Pulmonary artery endothelial cell (primary cell): ENCODE results near the gene ASCL3. TPM values are rescaled to one million over a fixed set of nuclear protein-coding genes. Genes with fewer than 3 reads are reported as not detected.
A peak's percentile ranks its signal among the peaks of the same experiment; 100 is the strongest.
"Not testable (repeated sequence)": the region's sequence is repeated elsewhere in the genome, so short reads cannot be mapped to it uniquely, and the experiment has no call there.

Source experiments
- DNase-seq: peaks from one replicate; pipeline ENCODE4 v3.0.0-alpha.2; 2011; ENCODE audit warnings: low read depth, low spot score
- total RNA-seq: library from RNA; depleted of rRNA; stranded (reverse); fragments of >200 nt; gene quantifications from 2 replicates; pipeline ENCODE4 v1.2.3, GENCODE V29; 2014

Gene ASCL3, protein sequence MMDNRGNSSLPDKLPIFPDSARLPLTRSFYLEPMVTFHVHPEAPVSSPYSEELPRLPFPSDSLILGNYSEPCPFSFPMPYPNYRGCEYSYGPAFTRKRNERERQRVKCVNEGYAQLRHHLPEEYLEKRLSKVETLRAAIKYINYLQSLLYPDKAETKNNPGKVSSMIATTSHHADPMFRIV
- total RNA-seq = not detected in 2 replicates

DNA sequence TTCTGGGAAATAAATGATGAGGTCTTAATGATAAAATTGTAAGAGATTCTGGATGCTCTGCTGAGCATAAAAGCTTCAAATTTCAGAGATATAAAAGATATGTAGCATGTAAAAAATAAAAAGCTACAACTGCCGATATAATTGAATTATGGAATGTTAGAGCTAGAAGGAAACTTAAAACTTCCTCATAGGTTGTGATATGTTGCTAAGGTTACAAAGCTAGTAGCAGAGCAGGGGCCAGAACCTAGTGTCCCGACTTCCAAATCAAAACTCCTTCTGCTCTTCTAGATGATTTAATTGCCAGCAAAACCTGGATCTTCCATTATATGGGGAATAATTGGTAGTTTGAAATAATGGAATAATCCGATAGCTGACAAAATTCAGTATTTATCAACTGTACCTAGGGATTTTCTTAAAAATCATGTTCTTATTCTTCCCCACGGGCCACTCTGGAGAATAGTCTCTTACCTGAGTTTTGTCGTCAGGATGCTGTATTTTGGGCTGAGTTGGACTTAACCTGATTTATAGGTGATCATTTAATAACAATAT lies at the start of gene ASCL3:
Gene ASCL3 (minus strand): TSS at position 499 of the 549 bp plus-strand sequence. CDS start 4,855 bp downstream, outside the sequence.
- DNase-seq = no peak

DNA sequence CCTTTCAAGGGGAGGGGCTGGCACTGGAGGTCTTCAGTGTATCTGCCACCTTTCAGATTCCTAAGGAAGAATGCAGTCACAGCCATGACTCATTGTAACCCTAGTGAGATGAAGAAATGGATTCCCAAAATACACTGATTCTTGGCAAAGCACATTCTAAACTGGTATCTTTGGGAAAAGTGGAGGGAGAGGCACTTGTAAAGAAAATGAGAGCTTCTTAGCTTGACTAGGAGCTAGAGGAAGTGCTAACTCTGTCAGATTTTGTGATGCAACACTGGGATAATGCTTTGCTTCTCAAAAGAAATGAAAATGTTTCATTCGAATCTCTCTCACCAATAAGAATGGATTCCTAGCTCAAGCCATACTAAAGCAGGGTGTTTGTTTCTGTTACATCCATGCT lies 46.6 kb upstream of the ASCL3 start:
- no peak for DNase-seq

DNA sequence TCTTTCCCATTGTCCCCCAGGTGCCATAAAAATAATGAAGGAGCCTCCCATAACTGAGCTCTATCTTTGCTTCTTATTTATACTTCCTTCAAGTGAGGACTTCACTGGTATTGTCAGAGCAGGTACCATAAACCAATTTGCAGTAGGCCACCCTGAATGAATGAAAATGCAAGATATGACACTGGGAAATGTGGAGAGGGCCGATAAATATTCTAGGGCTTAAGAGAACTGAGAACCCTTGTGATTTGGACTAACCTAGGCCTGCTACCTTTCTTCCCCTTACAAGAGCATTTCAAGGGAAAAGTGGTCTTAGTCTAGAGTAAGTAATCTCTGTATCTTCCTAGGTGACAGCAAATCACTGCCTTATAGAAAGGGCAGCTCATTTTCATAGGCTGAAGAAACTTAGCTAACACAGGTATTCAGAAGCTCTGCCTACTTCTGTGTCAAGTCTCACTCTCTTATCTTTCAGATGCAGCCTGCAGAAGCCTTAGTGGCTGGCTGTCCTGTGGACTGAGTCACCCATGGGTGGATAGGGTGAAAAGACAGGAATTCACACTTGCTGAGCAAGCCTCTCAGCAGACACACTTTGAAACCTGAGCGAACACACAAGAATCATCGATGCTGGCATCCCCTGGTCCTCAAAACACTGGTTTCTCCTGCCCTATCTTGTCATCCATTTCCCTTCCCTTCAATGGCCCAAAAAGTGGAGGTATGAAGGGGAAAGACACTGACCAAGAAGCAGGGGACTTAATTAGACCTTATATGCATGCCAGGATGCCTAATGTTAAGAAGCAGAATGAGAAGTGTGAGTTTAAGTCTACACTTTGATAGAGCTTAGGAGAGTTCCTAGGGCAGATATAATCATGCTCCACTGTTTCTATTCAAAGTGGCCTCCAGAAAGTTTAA lies 45.8 kb upstream of the ASCL3 start:
- DNase-seq = no peak

DNA sequence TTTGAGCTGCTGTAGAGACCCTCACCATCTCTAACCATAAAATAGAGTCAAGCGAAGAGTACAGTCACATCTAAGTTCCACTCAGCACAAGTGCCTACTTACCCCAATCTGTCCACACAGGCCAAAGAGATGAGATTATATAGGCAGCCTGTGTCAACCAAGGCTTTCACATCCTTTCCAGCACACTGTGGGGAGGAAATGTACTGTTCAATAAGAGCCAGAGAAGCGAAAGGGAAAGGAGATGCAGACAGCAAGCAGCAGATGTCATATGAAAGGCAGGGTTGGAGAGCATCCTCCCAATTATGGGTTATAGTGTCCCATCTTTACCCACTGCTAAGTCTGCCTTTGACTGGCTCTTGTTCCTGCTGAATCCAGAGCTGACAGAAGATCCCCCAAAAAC lies 44.6 kb upstream of the ASCL3 start:
- DNase-seq = no peak

DNA sequence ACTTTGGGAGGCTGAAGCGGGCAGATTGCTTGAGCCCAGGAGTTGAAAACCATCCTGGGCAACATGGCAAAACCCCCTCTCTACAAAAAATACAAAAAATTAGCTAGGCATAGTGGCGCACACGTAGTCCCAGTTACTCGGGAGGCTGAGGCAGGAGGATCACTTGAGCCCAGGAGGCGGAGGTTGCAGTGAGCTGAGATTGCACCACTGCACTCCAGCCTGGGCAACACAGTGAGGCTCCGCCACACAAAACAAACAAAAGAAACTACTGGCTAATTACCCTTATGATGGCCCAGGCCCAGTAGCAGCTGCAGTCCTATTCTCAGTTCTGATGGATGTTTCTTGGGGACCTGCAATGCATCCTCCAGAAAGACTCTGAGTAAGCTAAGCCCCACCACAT lies 44.0 kb upstream of the ASCL3 start:
- DNase-seq = not testable (repeated sequence)

DNA sequence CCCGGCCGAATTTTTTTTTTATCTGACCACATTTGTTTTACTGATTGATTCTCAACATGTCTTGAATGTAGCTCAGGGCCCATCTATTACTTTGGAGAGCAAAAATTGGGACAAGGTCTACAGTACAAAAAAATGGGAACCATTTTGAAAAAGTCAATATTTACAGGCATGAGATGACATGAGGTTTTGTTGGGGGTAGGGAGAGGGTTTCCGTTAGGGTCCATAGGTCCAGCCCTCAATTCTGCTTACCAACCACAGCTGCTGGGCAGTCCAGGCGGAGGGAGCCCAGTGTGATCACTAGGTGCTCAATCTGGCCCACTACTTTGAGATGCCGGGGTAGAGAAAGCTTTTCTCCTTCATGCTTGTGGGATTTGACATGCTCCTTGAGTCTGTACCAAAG lies 42.6 kb upstream of the ASCL3 start:
- DNase-seq = no peak

DNA sequence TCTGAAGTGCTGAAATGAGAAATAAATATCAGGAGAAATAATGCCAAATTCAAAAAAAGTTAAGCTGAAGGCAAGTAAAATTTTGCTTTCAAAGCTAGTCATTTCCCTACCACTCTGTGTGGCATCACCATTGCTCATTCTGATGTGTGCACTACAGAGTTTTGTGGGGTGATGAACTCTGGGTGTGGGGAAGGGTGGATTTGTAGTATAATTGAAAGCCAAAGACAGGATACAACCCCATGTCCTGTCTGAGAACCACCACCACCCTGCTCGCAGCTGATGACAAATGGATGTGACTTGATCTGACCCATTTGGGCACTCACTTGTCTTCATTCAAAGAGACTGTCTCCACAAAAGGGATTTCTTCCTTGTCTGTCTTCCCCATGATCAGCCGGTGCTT lies 40.7 kb upstream of the ASCL3 start:
- no peak for DNase-seq

DNA sequence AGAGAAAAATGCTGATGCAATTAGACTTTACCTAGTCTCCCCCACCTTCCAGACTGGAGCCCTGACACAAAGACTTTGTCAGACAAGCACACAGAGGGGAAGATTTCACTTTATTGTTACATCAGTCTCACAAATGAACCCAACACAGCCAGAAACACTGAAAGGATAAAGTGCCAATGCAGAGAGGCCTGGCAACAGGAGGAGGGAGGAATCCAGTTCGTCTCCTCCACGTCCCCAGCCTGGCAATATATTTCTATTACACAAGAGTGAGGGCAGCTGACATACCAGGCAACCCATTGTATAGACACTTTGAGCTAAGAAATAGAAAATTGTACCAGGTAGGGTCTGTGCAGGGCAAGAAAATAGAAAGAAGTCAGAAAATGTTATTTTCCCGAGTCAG lies 37.7 kb upstream of the ASCL3 start:
- no peak for DNase-seq

DNA sequence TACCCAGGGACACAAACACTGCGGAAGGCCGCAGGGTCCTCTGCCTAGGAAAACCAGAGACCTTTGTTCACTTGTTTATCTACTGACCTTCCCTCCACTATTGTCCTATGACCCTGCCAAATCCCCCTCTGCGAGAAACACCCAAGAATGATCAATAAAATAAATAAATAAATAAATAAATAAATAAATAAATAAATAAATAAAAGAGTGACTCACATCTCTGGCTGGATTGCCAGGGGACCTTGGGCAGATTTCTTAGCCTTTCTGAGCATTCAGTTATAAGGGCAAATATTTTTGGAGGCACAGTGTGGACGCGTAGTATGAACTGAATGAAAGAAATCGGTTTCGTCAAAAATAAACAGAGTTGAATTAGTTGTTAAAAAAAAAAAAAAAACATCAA lies 36.5 kb upstream of the ASCL3 start:
- DNase-seq = not testable (repeated sequence)

DNA sequence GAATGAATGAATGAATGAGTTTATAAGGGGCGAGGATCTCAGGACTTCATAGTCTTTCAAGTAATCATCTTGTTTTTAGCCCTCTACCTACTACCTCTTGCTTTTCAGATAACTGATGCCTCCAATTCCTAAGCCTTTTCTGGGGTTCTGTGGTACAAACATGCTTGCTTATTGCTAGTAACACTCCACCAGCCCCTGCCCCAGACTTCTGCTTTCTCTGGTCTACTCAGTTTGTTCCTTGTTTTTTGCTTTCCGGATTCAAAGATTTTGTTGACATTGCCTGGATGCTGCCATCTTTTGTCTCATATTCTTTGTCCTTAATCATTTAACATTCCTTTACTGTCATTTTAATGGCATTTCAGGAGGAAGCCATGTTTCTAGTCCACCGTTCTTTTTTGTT lies 30.3 kb upstream of the ASCL3 start:
- no peak for DNase-seq

DNA sequence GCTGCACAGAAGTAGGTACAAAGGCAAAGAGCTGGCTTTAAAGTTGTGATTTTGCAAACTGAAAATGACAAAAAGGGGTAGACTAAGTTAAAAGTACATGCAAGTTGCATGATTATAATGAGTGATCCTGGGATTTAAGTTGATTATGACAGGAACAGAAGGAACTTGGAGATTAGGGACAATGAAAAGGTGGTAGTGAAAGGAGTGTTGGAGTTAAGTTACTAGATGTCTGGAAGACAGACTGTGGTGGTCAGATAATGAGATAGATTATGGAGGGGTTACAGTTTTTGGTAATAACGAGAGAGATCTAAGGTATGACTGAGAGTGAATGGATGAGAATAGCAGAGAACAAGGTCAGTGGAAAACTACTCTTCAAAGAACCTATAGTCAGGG lies 29.1 kb upstream of the ASCL3 start:
- no peak for DNase-seq

DNA sequence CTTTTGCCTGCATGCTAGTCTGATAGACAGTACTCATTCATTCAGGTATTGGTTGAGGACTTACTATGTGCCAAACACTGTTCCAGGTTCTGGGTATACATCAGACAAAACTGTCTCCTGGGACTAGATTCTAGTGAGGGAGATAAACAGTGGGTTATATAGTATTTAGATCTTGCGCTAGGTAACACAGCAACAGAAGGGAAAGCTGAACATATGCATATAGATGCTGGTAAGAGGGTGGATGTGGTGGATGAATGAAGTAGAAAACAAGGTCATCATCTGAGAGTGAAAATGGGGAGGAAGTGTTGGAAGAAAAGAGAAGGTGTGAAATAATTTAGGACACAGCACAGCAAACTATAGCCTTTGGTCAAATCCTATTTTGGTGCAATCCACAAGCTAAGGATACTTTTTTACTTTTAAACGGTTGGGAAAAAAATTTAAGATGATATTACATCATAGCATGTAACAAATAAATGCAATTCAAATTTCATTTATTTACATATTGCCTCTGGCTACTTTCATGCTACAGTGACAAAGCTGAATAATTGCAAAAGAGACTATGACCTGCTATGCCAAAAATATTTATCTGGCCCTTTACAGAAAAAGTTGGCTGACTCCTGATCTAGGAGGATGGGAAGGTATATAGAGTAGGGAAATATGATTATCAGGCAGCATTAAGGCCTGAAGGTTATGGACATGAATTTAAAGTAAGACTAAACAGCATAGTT lies 28.5 kb upstream of the ASCL3 start:
- no peak for DNase-seq

DNA sequence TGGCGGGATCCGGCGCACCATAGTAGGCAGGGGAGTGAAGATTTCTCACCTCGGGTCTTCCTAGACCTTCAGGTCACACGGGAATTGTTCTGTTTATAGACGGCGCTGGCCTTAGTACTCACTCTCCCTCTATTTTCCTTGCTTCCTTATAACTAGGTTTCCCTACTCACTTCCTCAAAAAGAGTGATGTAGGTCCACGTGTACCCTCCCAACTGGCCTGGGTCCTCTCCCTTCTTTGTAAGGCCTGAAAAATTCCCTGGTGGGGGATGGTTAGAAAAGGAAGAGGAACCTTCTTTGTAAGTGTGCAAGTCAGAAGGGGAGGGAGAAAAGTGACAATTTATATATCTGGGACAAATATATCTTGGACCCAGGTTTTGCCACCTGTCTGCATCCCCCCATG lies 24.4 kb upstream of the ASCL3 start:
- no peak for DNase-seq

DNA sequence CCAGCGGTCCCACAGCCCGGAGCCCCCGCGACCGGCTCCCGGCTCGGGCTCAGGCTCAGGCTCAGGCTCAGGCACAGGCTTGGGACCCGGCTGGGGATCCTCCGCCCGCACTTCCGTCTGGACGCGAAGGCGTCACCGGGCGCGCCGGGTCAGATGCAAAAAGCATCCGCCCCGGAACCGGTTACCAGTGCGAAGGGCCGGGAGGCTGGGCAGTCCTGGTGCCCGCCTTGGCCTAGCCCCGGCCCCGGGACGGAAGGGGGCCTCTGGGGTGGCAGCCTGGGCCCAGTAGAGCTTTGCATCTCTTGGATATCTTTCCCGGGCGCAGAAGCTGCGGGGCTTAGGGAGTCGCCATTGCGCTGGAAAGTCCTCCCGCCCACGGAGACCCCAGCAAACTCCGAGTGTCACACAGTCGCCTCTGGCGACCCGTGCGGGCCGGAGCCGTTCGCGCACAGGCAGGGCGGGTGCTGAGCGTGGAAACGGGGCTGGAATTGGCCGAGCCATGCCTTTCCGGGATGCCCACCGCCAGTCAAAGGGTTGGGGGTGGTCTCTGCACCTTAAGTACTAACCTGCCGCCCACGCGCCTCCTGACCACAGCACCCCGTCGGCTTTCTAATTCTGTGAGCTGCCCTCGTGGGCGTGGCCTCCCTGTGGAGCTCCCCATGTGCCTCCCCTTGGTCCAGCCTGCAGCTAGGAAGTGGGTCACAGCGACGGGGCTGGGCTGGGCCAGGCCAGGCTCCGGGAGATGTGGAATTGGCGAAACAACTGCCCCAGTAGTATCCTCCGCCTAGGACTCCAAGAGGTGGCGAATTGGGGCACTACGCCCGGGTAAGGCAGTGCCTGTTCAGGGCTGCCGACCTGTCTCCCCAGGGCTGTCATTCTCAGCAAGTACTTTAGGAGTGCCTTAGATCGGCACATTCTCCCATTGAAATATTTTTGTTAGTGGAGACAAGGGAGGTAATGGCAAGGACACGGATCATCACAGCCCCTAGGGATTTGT lies 21.8 kb upstream of the ASCL3 start, which contains the start of gene TMEM9B:
Gene TMEM9B (minus strand): TSS at position 119 of the 997 bp plus-strand sequence. CDS start 129 bp downstream, outside the sequence.
- peak; percentile 52 for DNase-seq

DNA sequence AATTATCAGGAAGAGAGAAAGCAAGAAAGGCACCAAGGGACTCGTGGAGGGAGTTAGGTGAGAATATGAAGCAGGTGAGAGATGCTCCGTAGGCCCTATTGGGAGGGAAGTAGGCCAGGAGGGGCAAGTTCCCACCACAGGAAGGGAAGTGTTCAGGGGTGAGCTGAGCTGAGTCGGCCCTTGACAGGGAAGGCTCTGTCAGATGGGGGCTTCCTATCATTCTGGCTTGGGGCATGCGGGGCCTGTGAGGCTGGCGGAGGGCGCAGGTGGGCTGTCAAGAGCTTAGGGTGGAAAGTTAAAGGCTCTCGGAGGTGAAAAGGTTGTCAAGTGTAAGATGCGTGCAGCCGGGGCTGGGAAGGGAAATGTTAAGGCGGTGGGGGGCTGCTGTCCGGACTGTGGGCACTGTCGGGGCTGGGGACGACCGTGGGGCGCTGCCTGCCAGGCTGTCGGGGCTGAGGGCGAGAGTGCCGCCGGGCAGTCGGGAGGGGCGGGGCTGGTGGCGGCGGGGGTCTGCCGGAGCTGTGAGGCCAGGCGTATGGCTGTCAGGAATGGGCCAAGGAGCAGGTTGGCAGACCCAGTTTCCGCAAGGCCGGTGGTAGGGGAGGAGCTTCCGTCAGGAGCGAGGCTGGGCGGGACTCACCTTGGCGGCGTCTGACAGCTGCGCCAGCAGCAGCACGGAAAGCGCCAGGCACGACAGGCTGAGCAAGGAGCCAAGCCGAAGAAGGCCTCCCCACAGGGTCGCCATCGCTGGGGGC lies 20.9 kb upstream of the ASCL3 start:
- peak; percentile 17 for DNase-seq

DNA sequence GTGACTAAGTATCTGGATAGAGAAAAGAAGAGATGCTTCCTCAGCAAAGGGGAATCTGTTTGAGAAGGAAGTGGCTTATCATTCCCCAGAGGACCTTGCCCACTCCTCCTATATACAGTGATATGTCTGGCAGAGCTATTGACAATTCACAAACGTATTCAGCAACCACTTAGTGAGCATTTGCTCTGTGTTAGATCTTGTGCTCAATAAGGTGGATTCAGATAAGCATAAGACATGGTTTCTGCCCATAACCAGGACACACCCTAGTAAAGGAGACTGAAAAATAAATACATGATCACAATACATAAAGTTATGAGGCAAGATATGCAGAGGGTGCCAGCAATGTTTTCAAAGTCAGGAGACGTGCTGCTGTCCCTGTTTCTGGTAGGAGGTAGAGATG lies 20.0 kb upstream of the ASCL3 start:
- no peak for DNase-seq

DNA sequence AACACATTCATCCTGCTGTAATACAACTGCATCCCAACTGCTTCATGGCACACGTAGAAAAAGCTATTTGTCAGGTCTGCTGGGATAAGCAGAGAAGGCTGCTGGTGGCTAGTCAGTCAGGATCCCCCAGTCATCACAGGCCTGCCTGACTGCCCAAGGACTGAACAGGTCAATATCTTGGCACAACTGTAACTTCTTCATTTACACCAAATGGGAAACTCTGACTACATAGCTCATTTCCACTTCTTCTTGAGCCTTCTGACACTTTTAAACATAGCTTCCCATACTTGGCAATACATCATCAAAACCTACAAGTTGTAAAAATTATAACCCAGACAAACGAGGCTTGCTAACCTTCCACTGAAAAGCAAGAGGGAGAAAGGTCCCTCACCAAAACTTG lies 18.6 kb upstream of the ASCL3 start:
- DNase-seq = no peak

DNA sequence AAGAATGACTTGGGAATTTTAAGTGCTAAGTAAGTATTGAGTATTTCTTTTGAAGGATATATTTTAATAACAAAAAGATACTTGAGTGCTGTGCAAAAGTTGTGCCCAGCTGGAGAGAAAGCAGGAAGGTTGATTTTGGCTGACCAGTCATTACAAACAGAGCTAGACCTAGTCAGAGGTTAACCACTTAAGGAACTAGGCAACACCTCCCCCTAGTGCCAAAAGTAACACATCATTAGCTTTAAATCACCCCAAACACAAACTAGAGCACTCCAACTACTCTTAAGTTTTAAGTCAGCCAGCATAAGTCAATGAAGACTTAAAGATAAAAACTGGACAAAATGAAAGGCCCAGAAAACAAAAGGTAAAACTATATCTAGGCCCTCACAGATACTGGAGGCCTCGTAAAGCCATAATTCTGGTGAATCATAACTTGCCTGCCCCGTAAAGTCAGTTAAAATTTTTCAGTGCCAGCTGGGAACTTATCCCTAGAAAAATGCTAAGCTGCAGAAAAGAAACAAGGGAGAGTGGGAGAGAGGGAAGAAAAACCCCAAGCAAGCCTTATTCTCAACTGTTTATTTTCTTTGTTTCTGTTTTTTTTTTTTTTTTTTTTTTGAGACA lies 16.8 kb upstream of the ASCL3 start:
- peak; percentile 54 for DNase-seq

DNA sequence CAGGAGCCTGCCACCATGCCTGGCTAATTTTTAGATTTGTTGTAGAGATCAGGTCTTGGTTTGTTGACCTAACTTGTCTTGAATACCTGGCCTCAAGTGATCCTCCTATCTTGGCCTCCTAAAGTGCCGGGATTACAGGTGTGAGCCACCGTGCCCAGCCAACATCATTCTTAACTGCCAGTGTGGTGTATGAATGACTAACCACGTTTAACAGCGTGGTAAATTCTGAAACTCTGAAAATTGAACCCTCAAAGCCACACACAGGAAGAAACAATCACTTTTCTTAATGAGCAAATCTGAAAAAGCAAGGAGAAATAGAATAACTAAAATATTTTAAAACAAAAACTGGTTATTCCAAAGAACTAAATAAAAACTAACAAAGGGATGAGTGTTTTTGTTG lies 14.0 kb upstream of the ASCL3 start:
- no peak for DNase-seq
